ENCODE results near the gene RBPJL. TPM values are rescaled to one million over a fixed set of nuclear protein-coding genes. Genes with fewer than 3 reads are reported as not detected.

The RBPJL gene
- total and polyA plus RNA-seq, 2 of the 8 experiments (the other 6 are each of a cell fraction or from before 2014, with no cell fraction given) = 0.67 to 1.3 TPM

DNA sequence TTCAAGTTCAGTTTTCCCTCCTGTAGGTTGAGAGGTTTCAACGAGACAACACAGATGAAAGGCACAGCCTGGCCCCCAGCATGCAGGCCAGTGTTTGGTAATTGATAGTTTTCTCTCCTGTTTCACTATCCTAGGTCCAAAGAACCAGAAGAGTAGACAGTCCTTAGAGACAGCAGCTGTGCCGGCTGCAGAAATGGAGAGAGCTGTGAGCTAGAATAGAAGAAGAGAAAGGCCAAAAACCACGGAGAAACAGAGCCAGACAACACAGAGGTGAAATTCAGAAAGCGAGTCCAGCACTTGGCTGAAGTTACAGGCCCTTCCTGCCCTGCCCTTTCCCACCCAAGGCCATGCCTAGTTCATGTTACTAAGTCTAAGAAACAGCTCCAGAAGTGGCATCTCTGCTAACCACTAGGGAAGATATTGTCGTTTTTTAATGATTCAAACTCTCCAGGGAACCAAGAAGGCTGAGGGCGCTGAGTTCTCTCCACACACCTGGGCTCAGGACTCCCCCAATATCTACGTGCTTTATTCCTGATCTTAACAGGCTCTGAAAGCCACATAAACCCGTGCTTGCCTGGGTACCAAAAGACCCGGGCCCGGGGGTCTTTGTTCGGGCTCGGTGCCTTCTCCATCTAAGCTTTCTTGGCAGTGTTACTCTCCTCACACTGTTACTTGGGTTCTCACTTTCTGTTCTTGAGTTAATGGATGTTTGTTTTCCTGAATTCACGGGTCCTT, 16.5 kb upstream of the RBPJL start:
- Histone ChIP-seq H3K56ac (replicated peaks; ENCODE audit: insufficient read length, low read depth, low read length) (no peak overlapping the region), H3K23me2 (ENCODE audit: low read depth, low read length) (peaks cover 7% of the 10 kb centered on the region; the same call in 1 of the 2 replicates), H3K4me1 (replicated peaks in 1 of 4; ENCODE audit: control insufficient read depth in 3 of 4, insufficient read depth in 4 of 4, low read length in 3 of 4) (peaks cover 0 to 3% (median 0%) of the 10 kb centered on the region in 4 experiments; a peak in 3 of 7 replicates), H4K8ac (ENCODE audit: extremely low read depth, insufficient read depth, low read length) (no peak overlapping the region), H3K27ac (ENCODE audit: low read depth, low read length) (no peak overlapping the region), H3K79me2 (ENCODE audit: control insufficient read depth in 1 of 2, insufficient read depth in 2 of 2, low read length in 2 of 2) (no peaks in the 10 kb centered on the region), H3K9me3 (ENCODE audit: insufficient read depth in 2 of 2, low read depth in 1 of 2, low read length in 1 of 2) (peaks cover 7 to 11% of the 10 kb centered on the region in 2 experiments), H3K14ac (ENCODE audit: insufficient read length) (no peak overlapping the region), H2AFZ (ENCODE audit: low read length) (no peak overlapping the region; the same call in 1 of the 2 replicates), H3K79me1 (ENCODE audit: low read depth, low read length) (no peaks in the 10 kb centered on the region), H2BK5ac (ENCODE audit: low read depth, low read length) (no peak overlapping the region), H3K18ac (ENCODE audit: extremely low read depth, low read length) (no peak overlapping the region), H4K5ac (ENCODE audit: insufficient read length, low read depth, low read length) (no peak overlapping the region), H4K20me1 (replicated peaks in 1 of 2; ENCODE audit: control insufficient read depth in 1 of 2, insufficient read depth in 2 of 2, low read length in 2 of 2) (no peaks in the 10 kb centered on the region), H3K36me3 (ENCODE audit: control insufficient read depth in 2 of 4, insufficient read depth in 4 of 4, low read length in 3 of 4) (0 out of 8 replicates have a peak, but pooled peaks cover 0 to 3% (median 0%) of the 10 kb centered on the region in 4 experiments), H2AK5ac (ENCODE audit: low read depth, low read length) (no peak overlapping the region), H2BK20ac (ENCODE audit: low read length) (no peak overlapping the region), H2BK12ac (ENCODE audit: low read depth, low read length) (no peak overlapping the region), H3K4ac (replicated peaks; ENCODE audit: insufficient read length, low read depth, low read length) (no peak overlapping the region), H3K23ac (ENCODE audit: insufficient read length) (no peak overlapping the region), H2BK120ac (replicated peaks; ENCODE audit: low read depth, low read length) (no peak overlapping the region), H3K4me3 (ENCODE audit: extremely low read depth in 1 of 4, insufficient read depth in 2 of 4, low read depth in 3 of 4, low read length in 4 of 4) (no peak overlapping the region), H3K4me2 (ENCODE audit: insufficient read depth in 1 of 2, low read depth in 2 of 2, low read length in 2 of 2) (no peak overlapping the region), H2BK15ac (ENCODE audit: low read length) (no peak overlapping the region), H3K27me3 (replicated peaks in 1 of 4; ENCODE audit: control insufficient read depth in 3 of 4, extremely low read depth in 1 of 4, insufficient read depth in 3 of 4, low read length in 3 of 4) (peaks cover 0 to 20% (median 11%) of the 10 kb centered on the region in 4 experiments; a peak in 6 of 7 replicates), H4K91ac (replicated peaks; ENCODE audit: insufficient read length, low read length) (no peak overlapping the region), H3K9ac (replicated peaks in 1 of 4; ENCODE audit: extremely low read depth in 1 of 4, low read depth in 3 of 4, low read length in 3 of 4) (no peak overlapping the region)
- WGBS, 2 experiments (ENCODE audit: extremely low coverage in 1 of 2, insufficient coverage in 1 of 2, insufficient read length in 1 of 2, insufficient replicate concordance in 2 of 2, low coverage in 1 of 2, low lambda C conversion rate in 2 of 2, missing lambda C conversion rate in 1 of 2) = 80% methylated on average over 13 of the region's 13 CpGs; no CpG with 5 or more reads in 1 of the 2 experiments
- CTCF ChIA-PET (ENCODE audit: partially characterized antibody) = interaction anchor here (0.6 to 6.2 kb wide), 47 partner anchors 7 to 611 kb away, joined by 3 to 104 read pairs (median 5); partner anchors contain the start of genes KCNS1, MATN4, RBPJL and SEMG1
- POLR2A ChIA-PET (ENCODE audit: partially characterized antibody) = no interaction called here
- no peak for TF ChIP-seq SIN3A (conservative IDR thresholded peaks at IDR 0.05 in 1 of 2, IDR thresholded peaks at IDR 0.05 in 1 of 2; ENCODE audit: low read depth in 1 of 2, low read length in 2 of 2)
- no peak for TF ChIP-seq TBP (IDR thresholded peaks at IDR 0.05; ENCODE audit: low read depth, low read length)
- no peak for TF ChIP-seq EZH2 (IDR thresholded peaks at IDR 0.05; ENCODE audit: low read depth, low read length, severe bottlenecking)
- TF ChIP-seq TAF1 (IDR thresholded peaks at IDR 0.05; ENCODE audit: low read depth, low read length) = no peak
- no peak for TF ChIP-seq MAFK (IDR thresholded peaks at IDR 0.05; ENCODE audit: low read depth, low read length)
- FAIRE-seq = no peak
- DNase-seq (ENCODE audit: low read depth in 1 of 2, low spot score in 2 of 2) = no peak
